Epidermal melanocyte (primary cell): ENCODE results near the gene DCBLD1.

Source experiments
- DNase-seq: peaks from one replicate; pipeline ENCODE4 v3.0.0; 2011; ENCODE audit warnings: low spot score; ENCODE audit not compliant: insufficient read length

The DCBLD1 gene

GRCh38 chr6:117530467-117531242, 48.2 kb downstream of the DCBLD1 start:
- no peak for DNase-seq

- no peak for DNase-seq
Measured at GRCh38 chr6:117531346-117531745, 48.9 kb downstream of the DCBLD1 start.

- no peak for DNase-seq
Measured at GRCh38 chr6:117531809-117532725, 49.6 kb downstream of the DCBLD1 start.

- no peak for DNase-seq
Measured at GRCh38 chr6:117533775-117534174, 51.3 kb downstream of the DCBLD1 start.

- DNase-seq: no peak
Measured at GRCh38 chr6:117534974-117535373, 52.5 kb downstream of the DCBLD1 start.

- no peak for DNase-seq
Measured at GRCh38 chr6:117536317-117536716, 53.8 kb downstream of the DCBLD1 start.

GRCh38 chr6:117538615-117539014, 56.1 kb downstream of the DCBLD1 start:
- no peak for DNase-seq

- no peak for DNase-seq
Measured at GRCh38 chr6:117540670-117541069, 58.2 kb downstream of the DCBLD1 start.

GRCh38 chr6:117542493-117542892, 60.0 kb downstream of the DCBLD1 start:
- no peak for DNase-seq

- DNase-seq: no peak
Measured at GRCh38 chr6:117544716-117545115, 62.2 kb downstream of the DCBLD1 start.

- DNase-seq: no peak
Measured at GRCh38 chr6:117545161-117545595, 62.7 kb downstream of the DCBLD1 start.

GRCh38 chr6:117546674-117547073, 64.2 kb downstream of the DCBLD1 start:
- no peak for DNase-seq

- DNase-seq: no peak
Measured at GRCh38 chr6:117547688-117548621, 65.5 kb downstream of the DCBLD1 start.

GRCh38 chr6:117548797-117549301, 66.4 kb downstream of the DCBLD1 start:
- no peak for DNase-seq

- no peak for DNase-seq
Measured at GRCh38 chr6:117549611-117550010, 67.1 kb downstream of the DCBLD1 start.

- no peak for DNase-seq
Measured at GRCh38 chr6:117550078-117550600, 67.7 kb downstream of the DCBLD1 start.

GRCh38 chr6:117550618-117551242, 68.3 kb downstream of the DCBLD1 start:
- no peak for DNase-seq

GRCh38 chr6:117552618-117553017, 70.1 kb downstream of the DCBLD1 start:
- no peak for DNase-seq

GRCh38 chr6:117553142-117553541, 70.7 kb downstream of the DCBLD1 start:
- no peak for DNase-seq

- DNase-seq: no peak
Measured at GRCh38 chr6:117555262-117555849, 72.9 kb downstream of the DCBLD1 start.
